ENCODE results near the gene KLC4. TPM values are rescaled to one million over a fixed set of nuclear protein-coding genes. Genes with fewer than 3 reads are reported as not detected.

Gene KLC4
- total and polyA plus RNA-seq, 9 of the 15 experiments (the other 6 are each of a cell fraction or from before 2014, with no cell fraction given), result 1.7 to 16.2 (median 7.7) TPM

DNA sequence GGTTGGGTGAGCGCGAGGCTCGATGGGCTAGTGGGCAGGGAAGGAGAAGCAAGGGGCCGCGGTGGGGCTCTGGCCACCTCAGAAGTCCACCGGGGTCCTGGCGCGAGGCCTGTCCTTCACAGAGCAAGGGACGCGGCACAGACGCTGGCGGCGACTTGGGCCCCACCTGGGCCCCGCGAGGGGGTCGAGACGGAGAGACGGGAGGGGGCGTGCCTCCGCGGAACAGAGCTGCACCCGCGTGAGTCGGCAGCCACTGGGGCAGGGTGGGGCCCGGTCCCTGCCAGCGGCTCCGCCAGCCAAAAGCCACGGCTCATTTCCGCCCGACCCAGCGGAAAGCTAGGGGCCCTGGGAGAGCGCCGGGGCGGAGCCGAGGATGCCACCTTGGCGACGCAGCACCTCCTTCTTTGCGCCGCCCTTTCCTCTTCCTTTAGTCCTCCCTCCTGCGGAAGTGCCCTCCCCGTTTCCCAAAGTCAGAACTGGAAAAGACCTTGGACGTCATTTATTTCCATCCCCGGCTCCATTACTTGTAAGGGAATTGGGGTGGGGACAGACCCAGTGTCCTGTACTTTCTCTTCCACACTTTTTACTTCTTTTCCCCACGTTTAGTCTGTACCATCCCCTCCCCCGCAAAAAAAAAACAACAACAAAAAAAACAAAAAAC lies 5.8 kb upstream of the KLC4 start, which contains the start of gene CUL7 (continued):
- TF ChIP-seq, protein P1, sequence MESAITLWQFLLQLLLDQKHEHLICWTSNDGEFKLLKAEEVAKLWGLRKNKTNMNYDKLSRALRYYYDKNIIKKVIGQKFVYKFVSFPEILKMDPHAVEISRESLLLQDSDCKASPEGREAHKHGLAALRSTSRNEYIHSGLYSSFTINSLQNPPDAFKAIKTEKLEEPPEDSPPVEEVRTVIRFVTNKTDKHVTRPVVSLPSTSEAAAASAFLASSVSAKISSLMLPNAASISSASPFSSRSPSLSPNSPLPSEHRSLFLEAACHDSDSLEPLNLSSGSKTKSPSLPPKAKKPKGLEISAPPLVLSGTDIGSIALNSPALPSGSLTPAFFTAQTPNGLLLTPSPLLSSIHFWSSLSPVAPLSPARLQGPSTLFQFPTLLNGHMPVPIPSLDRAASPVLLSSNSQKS (CRISPR knock-in tag; IDR thresholded peaks at IDR 0.05), result peak; percentile 91; the same call in 1 of the 2 replicates
- TF ChIP-seq, protein P2, sequence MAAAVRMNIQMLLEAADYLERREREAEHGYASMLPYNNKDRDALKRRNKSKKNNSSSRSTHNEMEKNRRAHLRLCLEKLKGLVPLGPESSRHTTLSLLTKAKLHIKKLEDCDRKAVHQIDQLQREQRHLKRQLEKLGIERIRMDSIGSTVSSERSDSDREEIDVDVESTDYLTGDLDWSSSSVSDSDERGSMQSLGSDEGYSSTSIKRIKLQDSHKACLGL (CRISPR knock-in tag; IDR thresholded peaks at IDR 0.05; ENCODE audit: borderline replicate concordance, poor library complexity, severe bottlenecking), result peak; percentile 58
- TF ChIP-seq ZNF408 (CRISPR knock-in tag; IDR thresholded peaks at IDR 0.05; ENCODE audit: low read depth), result no peak
- 0 out of 2 replicates have a peak, but pooled peaks have one; percentile 20 for TF ChIP-seq ZNF79 (CRISPR knock-in tag; IDR thresholded peaks at IDR 0.05; ENCODE audit: low read depth)
- TF ChIP-seq ZNF586 (CRISPR knock-in tag; conservative IDR thresholded peaks at IDR 0.05), result 0 out of 2 replicates have a peak, but pooled peaks have one; percentile 34
- TF ChIP-seq ZBTB17 (CRISPR knock-in tag; IDR thresholded peaks at IDR 0.05), result peak; percentile 92
- no peak for TF ChIP-seq TEAD2 (tag; IDR thresholded peaks at IDR 0.05)
- 0 out of 2 replicates have a peak, but pooled peaks have one; percentile 65 for TF ChIP-seq RUNX1 (IDR thresholded peaks at IDR 0.05; ENCODE audit: low read depth)
- TF ChIP-seq ILF3 (IDR thresholded peaks at IDR 0.05; ENCODE audit: borderline replicate concordance), result peak; percentile 93; the same call in 1 of the 2 replicates
- TF ChIP-seq E2F3 (CRISPR knock-in tag; IDR thresholded peaks at IDR 0.05), result 0 out of 2 replicates have a peak, but pooled peaks have one; percentile 27
- peak; percentile 5 to 83; a peak in 1 of 4 replicates for TF ChIP-seq SIN3A (IDR thresholded peaks at IDR 0.05; ENCODE audit: borderline replicate concordance in 2 of 2, control insufficient read depth in 1 of 2, low read depth in 2 of 2, low read length in 2 of 2)
- no peak for TF ChIP-seq FOXA1 (IDR thresholded peaks at IDR 0.05; ENCODE audit: borderline replicate concordance)
- TF ChIP-seq ARNT (IDR thresholded peaks at IDR 0.05), result peak in 1 of 2 experiments; percentile 83; a peak in 2 of 4 replicates
- TF ChIP-seq, protein P3, sequence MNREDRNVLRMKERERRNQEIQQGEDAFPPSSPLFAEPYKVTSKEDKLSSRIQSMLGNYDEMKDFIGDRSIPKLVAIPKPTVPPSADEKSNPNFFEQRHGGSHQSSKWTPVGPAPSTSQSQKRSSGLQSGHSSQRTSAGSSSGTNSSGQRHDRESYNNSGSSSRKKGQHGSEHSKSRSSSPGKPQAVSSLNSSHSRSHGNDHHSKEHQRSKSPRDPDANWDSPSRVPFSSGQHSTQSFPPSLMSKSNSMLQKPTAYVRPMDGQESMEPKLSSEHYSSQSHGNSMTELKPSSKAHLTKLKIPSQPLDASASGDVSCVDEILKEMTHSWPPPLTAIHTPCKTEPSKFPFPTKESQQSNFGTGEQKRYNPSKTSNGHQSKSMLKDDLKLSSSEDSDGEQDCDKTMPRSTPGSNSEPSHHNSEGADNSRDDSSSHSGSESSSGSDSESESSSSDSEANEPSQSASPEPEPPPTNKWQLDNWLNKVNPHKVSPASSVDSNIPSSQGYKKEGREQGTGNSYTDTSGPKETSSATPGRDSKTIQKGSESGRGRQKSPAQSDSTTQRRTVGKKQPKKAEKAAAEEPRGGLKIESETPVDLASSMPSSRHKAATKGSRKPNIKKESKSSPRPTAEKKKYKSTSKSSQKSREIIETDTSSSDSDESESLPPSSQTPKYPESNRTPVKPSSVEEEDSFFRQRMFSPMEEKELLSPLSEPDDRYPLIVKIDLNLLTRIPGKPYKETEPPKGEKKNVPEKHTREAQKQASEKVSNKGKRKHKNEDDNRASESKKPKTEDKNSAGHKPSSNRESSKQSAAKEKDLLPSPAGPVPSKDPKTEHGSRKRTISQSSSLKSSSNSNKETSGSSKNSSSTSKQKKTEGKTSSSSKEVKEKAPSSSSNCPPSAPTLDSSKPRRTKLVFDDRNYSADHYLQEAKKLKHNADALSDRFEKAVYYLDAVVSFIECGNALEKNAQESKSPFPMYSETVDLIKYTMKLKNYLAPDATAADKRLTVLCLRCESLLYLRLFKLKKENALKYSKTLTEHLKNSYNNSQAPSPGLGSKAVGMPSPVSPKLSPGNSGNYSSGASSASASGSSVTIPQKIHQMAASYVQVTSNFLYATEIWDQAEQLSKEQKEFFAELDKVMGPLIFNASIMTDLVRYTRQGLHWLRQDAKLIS (CRISPR knock-in tag; IDR thresholded peaks at IDR 0.05), result no peak
- 0 out of 2 replicates have a peak, but pooled peaks have one; percentile 39 for TF ChIP-seq ZNF143 (CRISPR knock-in tag; IDR thresholded peaks at IDR 0.05)
- TF ChIP-seq MTA3 (IDR thresholded peaks at IDR 0.05; ENCODE audit: borderline replicate concordance), result peak; percentile 95
- no peak for TF ChIP-seq FOXM1 (IDR thresholded peaks at IDR 0.05; ENCODE audit: low read depth)
- no peak for TF ChIP-seq FOXM1 (CRISPR knock-in tag; IDR thresholded peaks at IDR 0.05; ENCODE audit: low read depth)
- peak; percentile 75; the same call in 1 of the 2 replicates for TF ChIP-seq KDM2B (CRISPR knock-in tag; IDR thresholded peaks at IDR 0.05)
- TF ChIP-seq, protein P4, sequence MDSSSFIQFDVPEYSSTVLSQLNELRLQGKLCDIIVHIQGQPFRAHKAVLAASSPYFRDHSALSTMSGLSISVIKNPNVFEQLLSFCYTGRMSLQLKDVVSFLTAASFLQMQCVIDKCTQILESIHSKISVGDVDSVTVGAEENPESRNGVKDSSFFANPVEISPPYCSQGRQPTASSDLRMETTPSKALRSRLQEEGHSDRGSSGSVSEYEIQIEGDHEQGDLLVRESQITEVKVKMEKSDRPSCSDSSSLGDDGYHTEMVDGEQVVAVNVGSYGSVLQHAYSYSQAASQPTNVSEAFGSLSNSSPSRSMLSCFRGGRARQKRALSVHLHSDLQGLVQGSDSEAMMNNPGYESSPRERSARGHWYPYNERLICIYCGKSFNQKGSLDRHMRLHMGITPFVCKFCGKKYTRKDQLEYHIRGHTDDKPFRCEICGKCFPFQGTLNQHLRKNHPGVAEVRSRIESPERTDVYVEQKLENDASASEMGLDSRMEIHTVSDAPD (CRISPR knock-in tag; IDR thresholded peaks at IDR 0.05), result no peak
- TF ChIP-seq TFAM (CRISPR knock-in tag; conservative IDR thresholded peaks at IDR 0.05), result no peak
- TF ChIP-seq ZNF24 (IDR thresholded peaks at IDR 0.05), result 0 out of 2 replicates have a peak, but pooled peaks have one; percentile 40
